Stimulated activated memory B cell treated with anti-CD40 and anti-IgM and Interleukin-4, amounts not matched to agents 10 μg/mL and 1 μg/mL and 100 μg/mL, for 72 hours (primary cell): ENCODE results near the gene UBE2F.
"Not testable (repeated sequence)": the region's sequence is repeated elsewhere in the genome, so short reads cannot be mapped to it uniquely, and the experiment has no call there.

Source experiments
- ATAC-seq: fragments of 150-1000 bp; cut with Tn5 transposase; 2 replicates; pipeline ENCODE4 v1.10.0; 2021
- H3K27ac Mint-ChIP-seq: one replicate; pipeline ENCODE4 v1.8.0; 2022; ENCODE audit warnings: mild to moderate bottlenecking, mixed read lengths
- H3K27me3 Mint-ChIP-seq: one replicate; pipeline ENCODE4 v1.8.0; 2022; ENCODE audit warnings: mixed read lengths
- H3K36me3 Mint-ChIP-seq: one replicate; pipeline ENCODE4 v1.8.0; 2022; ENCODE audit warnings: mixed read lengths
- H3K4me1 Mint-ChIP-seq: one replicate; pipeline ENCODE4 v1.8.0; 2022; ENCODE audit warnings: mixed read lengths
- H3K4me3 Mint-ChIP-seq: one replicate; pipeline ENCODE4 v1.8.0; 2022; ENCODE audit warnings: mild to moderate bottlenecking, moderate library complexity, mixed read lengths
- H3K9me3 Mint-ChIP-seq: one replicate; pipeline ENCODE4 v1.8.0; 2022; ENCODE audit warnings: mixed read lengths

Gene UBE2F

DNA sequence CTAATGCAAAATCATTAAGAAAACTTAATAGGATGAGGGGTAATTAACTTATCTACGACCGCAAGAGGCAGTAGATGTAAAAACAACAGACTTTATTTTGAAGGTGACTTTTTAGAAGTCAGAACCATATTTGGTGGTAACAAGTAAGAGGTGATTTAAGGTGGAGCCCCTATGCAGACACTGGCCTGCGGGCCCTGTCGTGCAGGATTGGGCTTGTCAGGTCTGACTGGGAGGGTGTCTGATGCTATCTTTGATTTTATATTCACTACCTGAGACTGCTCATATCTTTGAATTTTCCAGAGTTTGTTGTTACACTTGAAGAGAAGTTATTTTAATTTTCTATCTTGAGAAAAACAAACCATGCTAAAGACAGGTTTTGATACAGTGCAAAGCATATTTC lies 64.9 kb downstream of the UBE2F start:
- Mint-ChIP-seq H3K36me3 (peaks cover 71% of the 10 kb centered on the region), H3K4me3 (no peak overlapping the region), H3K4me1 (no peaks in the 10 kb centered on the region), H3K27ac (no peak overlapping the region), H3K27me3 (no peaks in the 10 kb centered on the region), H3K9me3 (no peaks in the 10 kb centered on the region)
- no peak for ATAC-seq

DNA sequence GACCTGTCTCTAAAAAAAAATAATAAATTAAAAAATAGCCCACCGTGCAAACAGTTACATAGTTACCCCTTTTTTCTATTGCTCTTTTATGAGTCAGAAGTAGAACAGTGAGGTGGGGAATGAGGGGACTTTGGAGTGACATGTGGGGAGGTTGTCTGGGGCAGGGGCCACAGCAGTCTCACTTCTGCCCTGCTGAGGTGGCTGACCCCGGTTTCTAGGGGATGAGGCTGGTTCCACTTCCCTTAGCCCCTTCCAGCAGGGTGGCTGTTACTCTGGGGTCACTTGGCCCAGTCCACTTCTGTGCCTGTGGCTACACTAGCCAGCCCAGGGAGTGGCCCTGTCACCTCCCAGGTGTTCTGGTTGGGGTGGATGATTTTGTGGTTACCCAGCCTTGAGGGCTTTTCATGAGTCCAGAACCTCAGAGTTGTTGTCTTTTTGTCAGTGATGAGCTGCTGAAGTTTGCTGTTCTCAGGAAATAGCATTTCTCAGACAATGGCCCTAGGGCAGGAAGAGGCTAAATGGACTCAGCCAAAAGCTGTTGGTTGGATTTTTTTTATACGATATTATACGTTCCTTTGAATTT lies 66.0 kb downstream of the UBE2F start:
- Mint-ChIP-seq H3K4me1 (no peaks in the 10 kb centered on the region), H3K36me3 (peaks cover 74% of the 10 kb centered on the region), H3K9me3 (no peaks in the 10 kb centered on the region), H3K27me3 (no peaks in the 10 kb centered on the region), H3K4me3 (no peak overlapping the region), H3K27ac (no peak overlapping the region)
- ATAC-seq = peak; percentile 75

DNA sequence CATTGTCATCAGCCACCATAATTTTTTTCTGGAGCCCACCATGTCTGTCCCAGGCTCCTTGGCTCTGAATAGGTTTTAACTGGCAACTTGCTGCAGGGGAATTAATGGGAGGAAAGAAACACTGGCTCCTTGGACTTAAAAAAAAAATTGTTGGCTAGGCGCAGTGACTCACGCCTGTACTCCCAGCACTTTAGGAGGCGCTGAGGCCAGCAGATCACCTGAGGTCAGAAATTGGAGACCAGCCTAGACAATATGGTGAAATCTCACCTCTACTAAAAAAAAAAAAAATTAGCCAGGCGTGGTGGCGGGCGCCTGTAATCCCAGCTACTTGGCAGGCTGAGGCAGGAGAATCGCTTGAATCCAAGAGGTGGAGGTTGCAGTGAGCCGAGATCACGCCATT lies 67.2 kb downstream of the UBE2F start:
- H3K4me1 Mint-ChIP-seq, H3K27me3 Mint-ChIP-seq, H3K27ac Mint-ChIP-seq, H3K9me3 Mint-ChIP-seq, ATAC-seq, H3K4me3 Mint-ChIP-seq: not testable (repeated sequence)
- peaks cover 80% of the 10 kb centered on the region for H3K36me3 Mint-ChIP-seq

DNA sequence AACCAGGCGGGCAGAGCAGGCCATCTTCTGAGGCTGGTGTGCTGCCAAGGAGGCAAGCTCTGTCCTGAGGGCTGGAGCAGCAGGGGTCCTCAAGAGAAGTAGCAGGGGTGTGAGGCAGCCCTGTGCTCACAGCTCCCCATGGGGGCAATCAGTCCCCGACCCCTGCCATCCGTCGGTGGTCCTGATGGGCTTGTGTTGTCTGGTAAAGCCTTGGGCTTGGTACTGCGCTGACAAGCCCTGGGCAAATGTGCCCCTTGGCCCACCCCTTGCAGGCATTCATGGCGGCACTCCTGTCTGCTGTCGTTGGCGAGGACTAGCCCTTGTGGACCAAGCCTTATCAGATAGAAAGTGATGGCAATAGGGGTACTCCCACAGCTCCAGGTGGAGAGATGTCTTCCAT lies 71.4 kb downstream of the UBE2F start:
- Mint-ChIP-seq H3K36me3 (peaks cover 88% of the 10 kb centered on the region), H3K4me1 (no peaks in the 10 kb centered on the region), H3K4me3 (no peak overlapping the region), H3K27ac (no peak overlapping the region), H3K27me3 (no peaks in the 10 kb centered on the region), H3K9me3 (no peaks in the 10 kb centered on the region)
- no peak for ATAC-seq

DNA sequence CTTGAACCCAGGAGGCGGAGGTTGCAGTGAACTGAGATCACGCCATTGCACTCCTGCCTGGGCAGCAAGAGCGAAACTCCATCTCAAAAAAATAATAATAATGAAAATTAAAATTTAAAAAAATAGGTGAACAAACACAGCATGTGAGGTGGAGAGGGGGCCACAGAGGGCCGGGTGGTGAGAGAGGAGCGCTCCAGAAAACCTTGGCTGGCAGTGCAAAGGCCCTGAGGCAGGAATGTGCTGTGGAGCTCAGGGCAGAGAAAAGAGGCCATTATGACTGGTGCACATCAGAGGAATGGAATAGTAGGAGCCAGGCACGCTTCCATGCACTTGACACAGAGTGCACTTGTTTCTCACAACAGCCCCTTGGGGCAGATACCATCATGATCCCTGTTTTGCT lies 72.3 kb downstream of the UBE2F start:
- H3K27ac Mint-ChIP-seq = no peak overlapping the region
- H3K36me3 Mint-ChIP-seq = peaks cover 92% of the 10 kb centered on the region
- H3K9me3 Mint-ChIP-seq = no peaks in the 10 kb centered on the region

DNA sequence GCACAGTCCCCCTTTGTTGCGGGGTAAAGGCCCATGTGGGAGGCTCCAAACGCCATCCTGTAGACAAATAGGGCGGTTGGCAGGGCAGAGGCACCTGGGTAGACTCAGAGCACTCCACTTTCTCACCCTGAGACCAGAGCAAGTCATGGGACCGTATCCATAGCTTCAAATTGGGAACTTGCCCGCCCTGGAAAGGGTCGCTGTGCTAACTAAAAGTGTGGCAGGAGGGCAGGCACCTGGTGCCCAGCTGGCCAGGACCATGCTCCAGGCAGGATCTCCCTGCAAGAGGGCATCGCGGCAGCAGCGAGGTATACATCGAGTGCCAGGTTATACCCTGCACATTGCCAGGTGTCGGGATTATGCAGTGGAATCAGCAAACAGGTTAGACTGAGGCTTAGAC lies 73.2 kb downstream of the UBE2F start:
- Mint-ChIP-seq H3K27ac (no peak overlapping the region), H3K4me1 (no peaks in the 10 kb centered on the region), H3K9me3 (no peaks in the 10 kb centered on the region), H3K36me3 (peaks cover 92% of the 10 kb centered on the region), H3K27me3 (no peaks in the 10 kb centered on the region), H3K4me3 (no peak overlapping the region)
- ATAC-seq = no peak

More for the DNA sequence above, 72.3 kb downstream of the UBE2F start:
- ATAC-seq = no peak
- no peak overlapping the region for H3K4me3 Mint-ChIP-seq
- H3K27me3 Mint-ChIP-seq = no peaks in the 10 kb centered on the region
- H3K4me1 Mint-ChIP-seq = no peaks in the 10 kb centered on the region

DNA sequence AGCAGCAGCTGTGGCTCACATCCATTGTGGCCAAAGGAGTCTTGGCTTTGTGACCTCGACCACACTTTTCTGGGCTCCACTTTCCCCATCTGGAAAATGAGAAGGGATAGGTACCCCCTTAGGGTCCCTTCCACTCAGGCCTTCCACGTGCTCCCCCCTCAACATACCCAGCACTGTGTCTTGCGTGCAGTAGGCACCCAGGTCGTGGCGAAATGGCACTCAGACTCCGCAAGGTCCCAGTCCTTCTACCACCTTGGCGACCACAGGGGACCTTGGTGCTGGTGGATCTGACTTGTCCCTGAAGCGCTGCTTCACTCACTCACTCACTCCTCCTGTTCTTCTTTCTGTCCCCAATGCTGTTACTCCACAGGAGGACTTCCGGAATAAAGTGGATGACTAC lies 74.1 kb downstream of the UBE2F start:
- Mint-ChIP-seq H3K4me1 (no peaks in the 10 kb centered on the region), H3K27me3 (no peaks in the 10 kb centered on the region), H3K36me3 (peaks cover 92% of the 10 kb centered on the region), H3K4me3 (no peak overlapping the region), H3K9me3 (no peaks in the 10 kb centered on the region), H3K27ac (no peak overlapping the region)
- no peak for ATAC-seq

DNA sequence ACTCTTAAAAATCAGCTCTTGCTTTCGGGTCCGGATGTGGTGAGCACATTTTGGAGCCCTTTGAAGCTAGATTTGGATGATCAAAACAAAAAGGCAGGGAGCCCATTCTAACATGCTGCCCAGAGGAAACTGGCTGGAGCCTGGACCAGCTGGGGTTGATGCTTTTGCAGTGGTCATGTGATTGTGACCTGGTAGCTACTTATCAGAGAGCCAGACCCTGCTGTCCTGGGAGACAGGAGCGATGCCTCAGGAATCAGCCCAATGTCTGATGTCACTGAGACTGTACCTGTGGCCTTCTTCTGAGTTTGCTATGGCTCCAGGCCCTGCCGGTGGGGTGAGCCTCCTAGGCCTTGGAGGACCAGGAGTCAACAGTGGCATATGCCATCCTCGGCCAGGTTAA lies 75.3 kb downstream of the UBE2F start:
- H3K27me3 Mint-ChIP-seq = no peaks in the 10 kb centered on the region
- no peak overlapping the region for H3K27ac Mint-ChIP-seq
- no peaks in the 10 kb centered on the region for H3K4me1 Mint-ChIP-seq
- ATAC-seq = no peak
- peaks cover 95% of the 10 kb centered on the region for H3K36me3 Mint-ChIP-seq
- no peak overlapping the region for H3K4me3 Mint-ChIP-seq
- peaks cover 2% of the 10 kb centered on the region for H3K9me3 Mint-ChIP-seq

DNA sequence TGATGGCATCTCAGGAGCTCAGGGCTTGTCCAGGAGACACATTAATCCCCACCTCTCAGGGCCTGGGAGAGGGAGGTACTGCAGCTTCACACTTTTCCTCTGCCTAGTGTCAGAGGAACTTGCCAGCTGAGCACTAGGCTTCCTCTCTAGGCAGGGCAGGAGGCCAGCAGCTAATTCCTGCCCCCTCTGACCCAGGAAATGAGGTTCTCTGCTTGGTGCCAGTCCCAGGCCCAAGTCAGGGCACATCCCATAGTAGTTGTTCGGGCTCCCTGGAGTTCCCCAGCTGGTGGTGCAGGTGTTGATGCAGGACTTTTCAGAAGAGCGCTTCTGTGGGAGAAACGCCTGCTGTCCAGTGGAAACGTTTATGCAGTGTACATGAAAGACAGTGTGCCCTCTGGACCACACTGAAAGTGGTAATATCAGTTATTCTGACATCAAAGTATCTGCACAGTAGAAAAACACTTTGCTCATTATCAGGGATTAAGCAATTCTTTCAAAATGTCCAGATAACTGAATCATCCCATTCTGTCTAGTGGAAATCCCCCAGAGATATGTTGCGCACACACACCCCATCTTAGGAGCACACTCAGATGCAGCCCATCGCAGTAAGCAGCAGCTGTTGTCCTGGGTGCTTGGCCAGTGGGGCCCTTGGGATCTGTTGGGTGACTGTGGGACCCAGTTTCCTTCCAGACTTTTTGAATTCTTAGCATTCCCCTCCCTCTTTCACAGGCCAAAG lies 76.2 kb downstream of the UBE2F start:
- Mint-ChIP-seq H3K27ac (no peak overlapping the region), H3K27me3 (no peaks in the 10 kb centered on the region), H3K36me3 (peaks cover 95% of the 10 kb centered on the region), H3K4me1 (no peaks in the 10 kb centered on the region), H3K4me3 (no peak overlapping the region), H3K9me3 (peaks cover 9% of the 10 kb centered on the region)
- no peak for ATAC-seq

DNA sequence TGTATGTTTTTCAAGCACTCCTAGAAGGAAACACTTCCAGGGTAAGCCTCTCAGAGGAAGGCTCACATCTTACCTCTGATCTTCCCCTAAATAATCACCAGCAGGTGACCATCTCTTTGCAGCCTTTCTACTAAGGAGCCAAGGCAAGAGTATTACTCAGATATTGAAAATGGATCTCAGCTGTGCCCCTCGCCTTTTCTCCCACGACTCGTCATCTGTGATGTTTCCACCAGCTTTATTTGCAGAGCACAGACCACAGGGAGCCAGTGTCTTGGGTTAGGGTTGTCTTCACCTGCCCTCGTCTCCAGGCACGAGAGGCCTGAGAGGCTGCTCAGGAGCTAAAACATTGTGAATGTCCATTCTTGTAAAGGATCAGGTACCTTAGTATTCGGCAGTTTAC lies 77.0 kb downstream of the UBE2F start:
- peaks cover 88% of the 10 kb centered on the region for H3K36me3 Mint-ChIP-seq
- H3K4me3 Mint-ChIP-seq = no peak overlapping the region
- no peak for ATAC-seq
- no peaks in the 10 kb centered on the region for H3K27me3 Mint-ChIP-seq
- H3K4me1 Mint-ChIP-seq = no peaks in the 10 kb centered on the region
- peaks cover 14% of the 10 kb centered on the region for H3K9me3 Mint-ChIP-seq
- H3K27ac Mint-ChIP-seq = no peak overlapping the region

DNA sequence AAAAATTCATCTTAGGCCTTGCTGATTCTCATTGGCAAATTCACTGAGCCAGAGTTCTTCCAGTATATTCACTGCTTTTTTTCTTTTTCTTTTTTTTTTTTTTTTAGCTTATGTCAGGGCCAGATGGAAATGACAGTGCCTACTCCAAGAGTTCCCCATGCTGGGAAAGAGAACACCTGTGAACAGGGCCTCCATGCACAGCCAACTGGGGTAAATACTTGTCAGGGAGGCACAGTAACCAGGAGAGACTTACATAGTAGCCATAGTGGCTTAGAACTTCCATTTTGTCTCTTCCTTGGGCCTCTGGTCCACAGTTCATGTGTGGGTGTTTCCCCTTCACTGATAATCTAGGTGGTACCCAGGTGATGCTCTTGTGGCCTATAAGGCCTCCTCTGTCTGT lies 78.8 kb downstream of the UBE2F start:
- H3K4me3 Mint-ChIP-seq = no peak overlapping the region
- peaks cover 74% of the 10 kb centered on the region for H3K36me3 Mint-ChIP-seq
- ATAC-seq = no peak
- H3K27ac Mint-ChIP-seq = no peak overlapping the region
- H3K9me3 Mint-ChIP-seq = peaks cover 14% of the 10 kb centered on the region
- no peaks in the 10 kb centered on the region for H3K27me3 Mint-ChIP-seq
- no peaks in the 10 kb centered on the region for H3K4me1 Mint-ChIP-seq

DNA sequence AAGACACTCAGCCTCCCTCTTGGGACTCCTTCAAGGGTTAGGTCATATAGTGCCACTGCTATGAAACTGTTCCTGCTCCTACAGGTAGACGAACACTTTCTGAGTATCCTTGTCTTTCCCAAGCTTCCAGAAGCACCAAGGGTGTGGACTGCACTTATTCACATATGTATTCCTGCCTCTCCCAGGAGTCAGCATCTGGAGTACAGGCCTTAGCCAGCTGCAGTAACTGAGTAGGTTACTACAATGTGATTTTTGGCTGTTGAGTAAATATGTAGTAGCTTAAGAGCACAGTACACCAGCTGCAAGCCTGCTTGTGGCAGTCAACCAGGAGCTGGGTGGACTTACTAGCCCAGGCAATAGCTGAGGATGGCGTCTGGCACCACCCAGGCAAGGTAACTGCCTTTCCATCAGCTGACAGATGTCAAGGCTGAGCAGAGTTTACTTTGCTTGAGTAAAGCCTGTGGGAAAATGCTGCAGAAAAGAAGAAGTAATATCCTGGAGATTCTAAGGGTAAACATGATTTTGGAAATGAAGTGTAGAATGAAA lies 80.0 kb downstream of the UBE2F start:
- no peak for ATAC-seq
- H3K4me1 Mint-ChIP-seq = no peaks in the 10 kb centered on the region

DNA sequence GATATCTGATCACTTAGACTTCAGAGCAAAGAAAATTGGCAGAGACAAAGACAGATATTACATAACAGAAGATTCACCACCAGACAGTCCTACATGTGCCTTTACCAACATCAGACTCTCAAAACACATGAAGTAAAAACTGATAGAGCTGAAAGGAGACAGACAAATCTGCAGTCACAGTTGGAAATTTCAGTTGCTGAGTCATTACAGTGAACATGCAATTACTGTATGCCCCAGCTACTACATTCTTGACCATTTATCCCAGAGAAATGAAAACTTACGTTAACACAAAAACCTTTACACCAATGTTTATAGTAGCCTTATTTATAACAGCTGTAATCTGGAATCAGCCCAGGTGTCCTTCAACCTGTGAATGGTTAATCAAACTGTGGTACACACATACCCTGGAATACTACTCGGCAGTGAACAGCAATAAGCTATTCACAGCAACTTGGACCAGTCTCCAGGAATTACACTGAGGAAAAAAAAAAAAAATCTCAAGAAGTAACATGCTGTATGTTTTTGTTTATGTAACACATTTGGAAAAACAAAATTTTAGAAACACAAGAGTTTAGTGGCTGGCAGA lies 86.5 kb downstream of the UBE2F start:
- no peak for ATAC-seq

More for the DNA sequence above, 80.0 kb downstream of the UBE2F start:
- H3K27me3 Mint-ChIP-seq = no peaks in the 10 kb centered on the region
- no peak overlapping the region for H3K4me3 Mint-ChIP-seq
- peaks cover 14% of the 10 kb centered on the region for H3K9me3 Mint-ChIP-seq
- H3K36me3 Mint-ChIP-seq = peaks cover 62% of the 10 kb centered on the region
- H3K27ac Mint-ChIP-seq = no peak overlapping the region

DNA sequence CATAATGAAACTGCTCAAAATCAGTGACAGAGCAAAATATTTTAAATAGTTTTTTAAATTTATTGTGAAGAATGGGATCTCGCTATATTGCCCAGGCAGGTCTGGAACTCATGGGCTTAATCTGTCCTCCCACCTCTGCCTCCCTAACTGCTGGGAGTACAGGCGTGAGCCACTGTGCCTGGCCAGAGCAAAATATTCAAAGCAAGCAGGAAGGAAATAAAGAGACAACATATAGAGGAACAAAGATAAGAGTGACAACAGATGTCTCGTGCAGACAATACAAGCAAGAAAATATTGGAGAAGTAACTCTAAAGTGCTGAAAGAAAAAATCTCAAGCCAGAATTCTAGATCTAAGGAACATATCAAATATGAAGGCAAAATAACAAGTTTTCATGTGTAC lies 89.0 kb downstream of the UBE2F start:
- Mint-ChIP-seq H3K27me3 (peaks cover 29% of the 10 kb centered on the region), H3K4me3 (no peak overlapping the region), H3K9me3 (peaks cover 4% of the 10 kb centered on the region), H3K36me3 (peaks cover 6% of the 10 kb centered on the region), H3K27ac (no peak overlapping the region), H3K4me1 (peaks cover 28% of the 10 kb centered on the region)
- ATAC-seq = no peak

More for the DNA sequence above, 86.5 kb downstream of the UBE2F start:
- Mint-ChIP-seq H3K36me3 (no peaks in the 10 kb centered on the region), H3K27ac (no peak overlapping the region), H3K27me3 (peaks cover 29% of the 10 kb centered on the region), H3K4me1 (peaks cover 13% of the 10 kb centered on the region), H3K9me3 (peaks cover 9% of the 10 kb centered on the region), H3K4me3 (no peak overlapping the region)

DNA sequence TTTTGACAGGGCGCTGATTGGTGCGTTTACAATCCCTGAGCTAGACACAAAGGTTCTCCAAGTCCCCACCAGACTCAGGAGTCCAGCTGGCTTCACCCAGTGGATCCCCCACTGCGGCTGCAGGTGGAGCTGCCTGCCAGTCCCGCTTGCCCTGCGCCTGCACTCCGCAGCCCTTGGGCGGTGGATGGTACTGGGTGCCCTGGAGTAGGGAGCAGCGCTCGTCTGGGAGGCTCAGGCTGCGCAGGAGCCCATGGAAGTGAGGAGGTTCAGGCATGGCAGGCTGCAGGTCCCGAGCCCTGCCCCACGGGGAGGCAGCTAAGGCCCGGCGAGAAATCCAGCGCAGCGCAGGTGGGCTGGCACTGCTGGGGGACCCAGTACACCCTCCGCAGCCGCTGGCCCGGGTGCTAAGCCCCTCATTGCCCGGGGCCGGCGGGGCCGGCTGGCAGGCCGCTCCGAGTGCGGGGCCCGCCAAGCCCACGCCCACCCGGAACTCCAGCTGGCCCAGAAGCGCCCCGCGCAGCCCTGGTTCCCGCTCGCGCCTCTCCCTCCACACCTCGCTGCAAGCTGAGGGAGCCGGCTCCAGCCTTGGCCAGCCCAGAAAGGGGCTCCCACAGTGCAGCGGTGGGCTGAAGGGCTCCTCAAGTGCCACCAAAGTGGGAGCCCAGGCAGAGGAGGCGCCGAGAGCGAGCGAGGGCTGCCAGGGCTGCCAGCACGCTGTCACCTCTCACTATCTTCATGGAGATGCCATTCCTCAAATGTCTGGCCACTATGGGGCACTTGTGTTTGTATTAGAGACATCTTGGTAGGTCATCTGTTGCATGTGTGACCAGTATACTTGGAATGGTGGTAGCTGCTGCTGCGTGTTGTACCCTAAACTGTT lies 91.1 kb downstream of the UBE2F start:
- not testable (repeated sequence) for H3K9me3 Mint-ChIP-seq, ATAC-seq, H3K4me3 Mint-ChIP-seq, H3K36me3 Mint-ChIP-seq, H3K27ac Mint-ChIP-seq
- peaks cover 28% of the 10 kb centered on the region for H3K27me3 Mint-ChIP-seq
- H3K4me1 Mint-ChIP-seq = peaks cover 42% of the 10 kb centered on the region
